HG03439 (cell line): ENCODE measurements around the gene ADIPOR2.

Experiments used
- ATAC-seq: cut with Tn5 transposase; IDR thresholded peaks from one replicate; pipeline ENCODE4 v1.9.1; 2021; ENCODE audit warnings: mild to moderate bottlenecking, moderate library complexity; ENCODE audit not compliant: unreplicated experiment

ADIPOR2 gene

DNA sequence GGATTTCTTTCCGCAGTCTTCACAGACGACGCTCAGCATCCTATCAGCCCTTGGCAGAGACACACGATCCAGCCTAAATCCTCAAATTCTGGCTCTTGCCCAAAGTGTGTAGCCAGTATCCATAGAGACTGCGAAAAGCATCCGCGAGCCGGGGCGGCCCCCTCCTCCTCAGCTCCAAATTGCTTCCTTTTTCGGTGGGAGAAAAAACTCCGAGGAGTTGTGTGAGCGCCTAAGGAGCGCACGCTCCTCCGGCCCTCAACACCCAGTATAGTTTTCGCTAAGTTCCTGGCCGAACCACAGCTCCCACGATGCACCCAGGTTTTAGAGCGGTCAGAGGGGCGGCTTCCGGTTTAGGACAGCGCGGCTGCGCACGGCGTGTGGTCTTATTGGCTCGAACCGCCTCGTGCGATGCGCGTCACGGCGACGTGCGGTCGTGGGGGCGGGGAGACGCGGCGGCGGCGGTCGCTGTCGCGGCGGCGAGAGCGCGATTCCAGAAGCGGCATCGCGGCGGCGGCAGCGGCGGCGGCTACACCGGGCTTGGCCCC lies at the start of gene ADIPOR2:
ADIPOR2 (plus strand) TSS at position 493 of the 545 bp plus-strand sequence. CDS start 63,274 bp downstream, outside the sequence.
- peak; percentile 92 for ATAC-seq

DNA sequence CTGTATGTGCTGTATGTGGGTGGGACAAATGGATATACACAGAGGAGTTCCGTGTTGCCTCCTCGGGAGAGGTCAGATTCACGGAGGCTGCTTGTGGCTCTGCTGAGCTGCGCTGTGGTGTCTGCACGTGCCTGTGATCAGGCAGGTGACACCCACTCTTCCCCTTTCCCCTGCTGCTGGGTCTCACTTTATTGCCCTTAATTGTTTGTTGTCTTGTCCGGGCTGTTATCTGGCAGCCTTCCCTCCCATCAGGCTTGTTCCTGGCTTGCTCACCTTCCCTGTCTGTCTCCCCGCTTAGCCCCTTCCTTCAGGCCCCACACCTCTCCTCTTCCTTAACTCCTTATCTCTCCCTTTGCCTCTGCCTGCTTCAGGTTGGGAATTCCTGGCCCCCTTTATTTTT lies 48.4 kb upstream of the ADIPOR2 start:
- ATAC-seq, result no peak

- no peak for ATAC-seq
Measured at GRCh38 chr12:1643043-1643442, 47.8 kb upstream of the ADIPOR2 start.

DNA sequence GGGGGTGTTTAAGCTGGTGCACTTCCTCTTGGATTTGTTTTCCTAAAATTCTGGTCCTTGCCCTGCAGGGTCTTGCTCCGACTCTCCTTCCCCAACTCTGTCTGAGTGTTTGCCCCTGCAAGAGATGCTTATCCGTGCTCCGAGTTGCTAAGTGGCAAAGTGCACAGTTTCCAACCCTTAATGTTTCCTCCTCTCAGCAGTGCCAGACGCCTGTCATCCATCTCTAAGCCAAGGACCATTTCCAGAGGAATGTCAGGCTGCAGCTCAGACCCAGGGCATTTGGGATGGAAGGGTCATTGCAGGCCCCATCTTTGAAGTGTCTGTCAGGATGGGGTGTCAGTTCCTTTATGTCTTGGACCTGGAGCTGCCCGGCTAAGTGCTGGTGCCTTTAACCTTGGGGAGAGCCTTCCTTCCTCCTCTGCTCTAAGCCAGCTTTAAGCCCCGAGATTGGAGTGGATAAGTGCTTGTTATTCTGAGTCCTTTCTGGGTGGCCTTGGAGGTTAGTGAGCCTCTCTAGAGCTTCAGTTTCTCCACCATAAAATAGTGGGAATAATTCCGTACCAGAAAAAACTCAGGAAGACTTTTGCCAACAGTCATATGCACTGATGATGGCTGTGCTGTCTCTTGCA lies 46.9 kb upstream of the ADIPOR2 start:
- no peak for ATAC-seq

GRCh38 chr12:1644534-1645438 lies 46.1 kb upstream of the ADIPOR2 start:
- ATAC-seq, result no peak

DNA sequence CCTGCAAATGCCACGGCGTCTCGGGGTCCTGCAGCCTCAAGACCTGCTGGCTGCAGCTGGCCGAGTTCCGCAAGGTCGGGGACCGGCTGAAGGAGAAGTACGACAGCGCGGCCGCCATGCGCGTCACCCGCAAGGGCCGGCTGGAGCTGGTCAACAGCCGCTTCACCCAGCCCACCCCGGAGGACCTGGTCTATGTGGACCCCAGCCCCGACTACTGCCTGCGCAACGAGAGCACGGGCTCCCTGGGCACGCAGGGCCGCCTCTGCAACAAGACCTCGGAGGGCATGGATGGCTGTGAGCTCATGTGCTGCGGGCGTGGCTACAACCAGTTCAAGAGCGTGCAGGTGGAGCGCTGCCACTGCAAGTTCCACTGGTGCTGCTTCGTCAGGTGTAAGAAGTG lies 45.1 kb upstream of the ADIPOR2 start:
- ATAC-seq, result no peak

GRCh38 chr12:1646569-1647284 lies 44.1 kb upstream of the ADIPOR2 start:
- no peak for ATAC-seq

- ATAC-seq, result no peak
Measured at GRCh38 chr12:1647285-1647669, 43.6 kb upstream of the ADIPOR2 start.

- no peak for ATAC-seq
Measured at GRCh38 chr12:1650260-1650977, 40.5 kb upstream of the ADIPOR2 start.

DNA sequence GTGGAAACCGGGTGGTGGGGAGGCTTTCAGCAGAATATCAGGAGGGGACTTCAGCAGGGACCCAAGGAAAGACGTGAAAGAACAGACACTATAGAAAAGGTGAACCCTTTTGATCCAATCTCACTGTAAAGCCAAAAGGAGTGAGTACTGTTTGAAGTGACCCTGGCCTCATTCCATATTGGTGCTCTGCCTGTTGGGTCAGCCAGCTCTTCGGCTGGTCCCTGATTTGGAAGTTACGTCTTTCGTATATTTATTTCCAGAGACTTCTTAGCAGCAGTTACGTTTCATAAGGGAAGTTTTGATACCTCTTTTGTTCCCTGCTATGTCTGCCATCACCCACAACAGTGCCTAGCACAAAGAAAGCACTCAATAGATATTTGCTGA lies 39.9 kb upstream of the ADIPOR2 start:
- ATAC-seq, result no peak

DNA sequence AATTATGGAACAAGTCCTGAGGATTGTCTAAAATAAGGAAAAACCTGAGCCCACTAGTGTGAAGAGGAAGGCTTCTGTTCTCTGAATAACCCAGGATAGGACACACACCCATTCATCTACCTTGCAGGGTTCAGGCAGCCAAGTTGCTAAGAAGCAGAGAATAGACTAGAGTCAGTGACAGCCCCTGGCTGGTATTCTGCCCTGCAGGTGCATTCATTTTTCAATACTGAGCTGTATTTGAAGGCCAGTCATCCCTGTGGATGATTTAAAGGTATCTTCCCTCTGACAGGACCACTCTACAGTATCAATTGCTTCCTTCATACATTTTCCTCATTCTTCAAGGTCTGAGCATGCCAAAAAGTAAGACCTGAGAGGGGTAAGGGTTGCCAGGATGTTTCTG lies 38.9 kb upstream of the ADIPOR2 start:
- no peak for ATAC-seq

DNA sequence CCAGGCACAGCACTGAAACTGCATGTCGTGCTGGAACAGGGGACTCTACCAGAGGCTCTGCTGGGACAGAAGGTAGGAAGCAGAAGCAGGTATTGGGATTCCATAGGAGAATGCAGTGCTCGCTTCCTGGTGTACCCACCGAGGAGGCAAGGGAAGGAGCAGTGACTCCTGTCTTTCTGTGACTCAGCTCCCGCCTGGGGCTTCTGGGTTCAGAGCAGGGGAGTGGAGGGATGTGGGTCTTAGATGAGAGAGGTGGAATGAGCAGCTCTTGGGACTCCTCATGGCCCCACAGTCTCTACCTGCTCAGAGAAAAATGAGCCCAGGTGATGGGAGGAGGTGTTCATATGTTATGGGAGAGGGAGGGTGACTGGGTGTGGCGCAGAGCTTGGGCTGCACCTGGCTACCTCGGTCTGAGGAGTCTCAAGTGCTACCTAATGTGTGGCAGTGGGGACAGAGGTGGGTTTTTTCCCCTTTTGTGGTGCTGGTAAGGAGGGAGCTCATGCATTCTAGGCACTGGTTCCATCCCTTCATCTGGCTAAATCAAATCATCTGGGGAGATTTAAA lies 35.6 kb upstream of the ADIPOR2 start:
- no peak for ATAC-seq

- no peak for ATAC-seq
Measured at GRCh38 chr12:1656902-1657301, 34.0 kb upstream of the ADIPOR2 start.

- ATAC-seq, result no peak
Measured at GRCh38 chr12:1657688-1658087, 33.2 kb upstream of the ADIPOR2 start.

DNA sequence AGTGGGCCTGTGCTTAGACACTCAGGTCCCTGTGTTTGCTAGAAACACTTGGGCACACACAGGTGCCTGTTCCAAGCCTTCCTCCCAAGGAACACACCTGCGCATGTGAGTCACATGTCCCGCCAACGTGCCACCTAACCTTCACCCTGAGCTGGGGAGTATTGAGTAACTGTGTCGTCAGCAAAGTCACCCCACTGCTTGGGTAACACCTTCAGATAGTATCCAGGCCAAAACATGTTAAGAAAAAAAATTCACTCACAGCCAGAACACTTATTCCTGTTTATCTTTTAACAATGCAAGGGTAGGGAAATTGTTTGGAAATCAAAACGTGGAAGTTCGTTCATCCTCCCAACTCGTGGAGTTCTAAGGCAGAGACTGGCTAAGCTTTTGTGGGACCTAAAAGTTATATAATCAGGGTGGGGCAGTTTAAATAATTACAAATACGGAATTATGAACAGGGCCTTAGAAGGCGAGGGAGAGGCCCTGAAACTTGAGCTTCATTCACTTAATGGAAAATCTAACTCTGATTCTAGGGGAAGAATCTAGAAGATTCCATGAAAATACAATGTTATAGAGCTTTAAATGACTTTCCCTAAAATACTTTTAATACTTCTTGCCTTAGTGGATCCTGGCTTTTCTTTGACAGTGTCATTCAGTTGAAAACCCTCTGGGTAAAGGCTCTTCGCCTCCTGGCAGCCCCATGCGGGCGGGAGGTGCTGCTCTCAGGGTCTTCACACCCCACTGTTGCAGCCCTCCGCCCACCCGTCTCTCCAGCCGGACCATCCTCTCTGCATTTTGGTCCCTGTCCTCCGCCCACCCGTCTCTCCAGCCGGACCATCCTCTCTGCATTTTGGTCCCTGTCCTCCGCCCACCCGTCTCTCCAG lies 30.3 kb upstream of the ADIPOR2 start:
- no peak for ATAC-seq

- peak; percentile 55 for ATAC-seq
Measured at GRCh38 chr12:1661553-1662335, 29.1 kb upstream of the ADIPOR2 start.

DNA sequence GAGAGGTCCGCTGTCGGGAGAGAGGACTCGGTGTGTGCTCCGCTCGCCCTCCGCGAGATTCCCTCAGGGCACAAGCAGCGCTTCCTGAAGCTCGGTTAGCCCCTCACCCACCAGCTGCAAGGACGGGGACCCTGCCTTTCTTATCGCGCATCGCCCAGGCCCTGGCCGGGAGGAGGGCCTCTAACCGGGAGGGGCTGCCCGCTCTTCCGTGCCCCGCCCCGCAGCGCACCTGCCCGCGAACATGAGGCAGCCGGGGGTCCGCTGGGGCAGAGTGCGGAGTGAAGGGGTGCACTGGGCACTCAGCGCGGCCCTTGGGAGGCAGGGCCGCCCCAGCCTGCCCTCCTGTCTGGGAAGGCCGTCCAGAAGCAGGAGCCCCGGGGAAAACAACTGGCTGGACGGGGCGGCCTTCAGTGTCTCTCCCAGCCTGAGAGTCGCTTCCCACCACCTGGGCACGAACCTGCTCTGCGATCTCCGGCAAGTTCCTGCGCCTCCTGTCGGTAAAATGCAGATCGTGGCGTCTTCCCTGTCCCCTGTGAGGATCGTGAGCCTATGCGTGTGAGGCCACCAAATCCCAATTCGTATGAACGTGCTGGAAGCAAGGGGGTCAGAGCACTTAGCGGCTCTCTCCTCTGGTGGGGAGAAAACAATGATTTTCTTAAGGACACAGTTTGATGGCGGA lies 28.0 kb upstream of the ADIPOR2 start:
- no peak for ATAC-seq
